Measurements from ENCODE around the gene NCKAP5.

The NCKAP5 gene

GRCh38 chr2:132980304-132980703, 588.0 kb downstream of the NCKAP5 start:
- no peak for DNase-seq (ENCODE audit: low spot score)
- TF ChIP-seq CTCF (IDR thresholded peaks at IDR 0.05; ENCODE audit: borderline replicate concordance, control extremely low read depth, extremely low read depth, insufficient read depth, missing control alignments): no peak
- in situ Hi-C loops (cut with MboI; ENCODE audit: low sequenced_read_pairs, unreplicated experiment): no loop called here

- no peak for TF ChIP-seq CTCF (IDR thresholded peaks at IDR 0.05; ENCODE audit: borderline replicate concordance, control extremely low read depth, extremely low read depth, insufficient read depth, missing control alignments)
- DNase-seq (ENCODE audit: low spot score): no peak
These were observed 588.7 kb downstream of the NCKAP5 start for GRCh38 chr2:132979339-132980093.

GRCh38 chr2:132978840-132979239, 589.4 kb downstream of the NCKAP5 start:
- no peak for DNase-seq (ENCODE audit: low spot score)
- in situ Hi-C loops (cut with MboI; ENCODE audit: low sequenced_read_pairs, unreplicated experiment): no loop called here
- no peak for TF ChIP-seq CTCF (IDR thresholded peaks at IDR 0.05; ENCODE audit: borderline replicate concordance, control extremely low read depth, extremely low read depth, insufficient read depth, missing control alignments)

More at GRCh38 chr2:132979339-132980093, 588.7 kb downstream of the NCKAP5 start:
- in situ Hi-C loops (cut with MboI; ENCODE audit: low sequenced_read_pairs, unreplicated experiment): no loop called here

GRCh38 chr2:132977812-132978529, 590.3 kb downstream of the NCKAP5 start:
- no peak for DNase-seq (ENCODE audit: low spot score)
- in situ Hi-C loops (cut with MboI; ENCODE audit: low sequenced_read_pairs, unreplicated experiment): no loop called here
- TF ChIP-seq CTCF (IDR thresholded peaks at IDR 0.05; ENCODE audit: borderline replicate concordance, control extremely low read depth, extremely low read depth, insufficient read depth, missing control alignments): no peak

- DNase-seq (ENCODE audit: low spot score): no peak
- in situ Hi-C loops (cut with MboI; ENCODE audit: low sequenced_read_pairs, unreplicated experiment): no loop called here
These were observed 592.8 kb downstream of the NCKAP5 start for GRCh38 chr2:132975193-132976105.

More at GRCh38 chr2:132975193-132976105, 592.8 kb downstream of the NCKAP5 start:
- TF ChIP-seq CTCF (IDR thresholded peaks at IDR 0.05; ENCODE audit: borderline replicate concordance, control extremely low read depth, extremely low read depth, insufficient read depth, missing control alignments): no peak
